BE2C (cell line): ENCODE results near the gene OVCH2.

Experiments used
- DNase-seq: peaks from one replicate; pipeline ENCODE4 v3.0.0-alpha.2; 2020
- H3K27me3 ChIP-seq: fragments of 250-450 bp; sonication (Bioruptor Pico); 2 replicates; pipeline ENCODE4 v1.5.1; 2020; ENCODE audit warnings: mild to moderate bottlenecking
- H3K36me3 ChIP-seq: fragments of 250-450 bp; sonication (Bioruptor Pico); 2 replicates; pipeline ENCODE4 v1.5.1; 2020; ENCODE audit warnings: mild to moderate bottlenecking
- H3K4me1 ChIP-seq: fragments of 250-450 bp; sonication (Bioruptor Pico); 2 replicates; pipeline ENCODE4 v1.5.1; 2020
- H3K4me3 ChIP-seq: 2 replicates; pipeline ENCODE4 v1.5.1; 2011; ENCODE audit warnings: low read depth, low read length
- H3K9me3 ChIP-seq: fragments of 250-450 bp; sonication (Bioruptor Pico); 2 replicates; pipeline ENCODE4 v1.5.1; 2020
- CTCF ChIP-seq: IDR thresholded peaks from 2 replicates; pipeline ENCODE4 v1.5.1; 2012; ENCODE audit warnings: mild to moderate bottlenecking, low read depth, low read length

The OVCH2 gene

GRCh38 chr11:7651140-7651551 lies 55.1 kb downstream of the OVCH2 start:
- Histone ChIP-seq H3K4me1 (peaks cover 6% of the 10 kb centered on the region; the same call in 1 of the 2 replicates), H3K9me3 (no peaks in the 10 kb centered on the region), H3K27me3 (no peaks in the 10 kb centered on the region), H3K36me3 (no peaks in the 10 kb centered on the region), H3K4me3 (no peak overlapping the region)
- TF ChIP-seq CTCF, result no peak
- peak; percentile 18 for DNase-seq

- Histone ChIP-seq H3K4me1 (no peaks in the 10 kb centered on the region), H3K36me3 (no peaks in the 10 kb centered on the region), H3K9me3 (no peaks in the 10 kb centered on the region), H3K4me3 (no peak overlapping the region), H3K27me3 (no peaks in the 10 kb centered on the region)
- no peak for TF ChIP-seq CTCF
- no peak for DNase-seq
Observed at GRCh38 chr11:7648264-7648663, 58.0 kb downstream of the OVCH2 start.

GRCh38 chr11:7646866-7647265 lies 59.4 kb downstream of the OVCH2 start:
- Histone ChIP-seq H3K36me3 (no peaks in the 10 kb centered on the region), H3K4me3 (no peak overlapping the region), H3K9me3 (no peaks in the 10 kb centered on the region), H3K4me1 (no peaks in the 10 kb centered on the region), H3K27me3 (no peaks in the 10 kb centered on the region)
- no peak for TF ChIP-seq CTCF
- no peak for DNase-seq

- H3K27me3 ChIP-seq, result no peaks in the 10 kb centered on the region
- no peak for DNase-seq
- no peaks in the 10 kb centered on the region for H3K4me1 ChIP-seq
- no peaks in the 10 kb centered on the region for H3K36me3 ChIP-seq
- TF ChIP-seq CTCF, result no peak
- H3K9me3 ChIP-seq, result no peaks in the 10 kb centered on the region
- H3K4me3 ChIP-seq, result no peak overlapping the region
Observed at GRCh38 chr11:7645206-7645605, 61.1 kb downstream of the OVCH2 start.

DNA sequence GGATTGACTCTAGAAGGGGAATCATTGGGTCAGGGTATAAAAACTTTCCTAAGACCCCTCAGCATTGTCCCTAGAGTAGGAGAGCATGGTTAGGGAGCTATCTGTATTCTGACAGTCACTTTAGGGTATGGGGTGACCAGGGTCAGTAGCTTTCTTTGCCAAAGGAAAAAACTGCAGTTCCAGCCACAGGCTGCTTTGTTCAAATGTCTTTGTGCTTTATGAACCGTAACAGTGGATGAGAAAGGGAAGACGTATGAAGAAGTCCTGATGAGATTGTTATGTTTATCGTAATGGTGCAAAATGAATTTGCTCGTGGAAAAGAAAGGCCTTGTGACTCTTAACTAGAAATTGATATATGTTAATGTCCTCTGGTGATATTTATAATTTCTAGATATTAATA lies 63.0 kb downstream of the OVCH2 start:
- DNase-seq, result no peak
- no peak for TF ChIP-seq CTCF
- H3K9me3 ChIP-seq, result no peaks in the 10 kb centered on the region
- no peaks in the 10 kb centered on the region for H3K27me3 ChIP-seq
- no peaks in the 10 kb centered on the region for H3K36me3 ChIP-seq
- H3K4me1 ChIP-seq, result no peaks in the 10 kb centered on the region
- H3K4me3 ChIP-seq, result no peak overlapping the region

GRCh38 chr11:7642747-7643146 lies 63.5 kb downstream of the OVCH2 start:
- DNase-seq, result no peak
- H3K36me3 ChIP-seq, result no peaks in the 10 kb centered on the region

More at GRCh38 chr11:7642747-7643146, 63.5 kb downstream of the OVCH2 start:
- no peaks in the 10 kb centered on the region for H3K9me3 ChIP-seq
- TF ChIP-seq CTCF, result no peak
- no peaks in the 10 kb centered on the region for H3K4me1 ChIP-seq
- no peak overlapping the region for H3K4me3 ChIP-seq
- H3K27me3 ChIP-seq, result no peaks in the 10 kb centered on the region
